Thoracic aorta (tissue), 2 donors: ENCODE measurements around the gene NFIA. TPM values are rescaled to one million over a fixed set of nuclear protein-coding genes. Genes with fewer than 3 reads are reported as not detected.
A peak's percentile ranks its signal among the peaks of the same experiment; 100 is the strongest.

Source experiments
- ATAC-seq: fragments of 150-250 bp; one replicate; pipeline ENCODE4 v1.8.0; 2017; ENCODE audit warnings: low read depth; ENCODE audit not compliant: insufficient number of reproducible peaks, low FRiP score
- DNase-seq: peaks from one replicate; pipeline ENCODE4 v3.0.0-alpha.2; 2020; ENCODE audit warnings: low spot score
- H3K27ac ChIP-seq, 2 donors: fragments of 200-600 bp; sonication (generic); 1 replicate in 1 of 2; 2 replicates in 1 of 2; pipeline ENCODE4 v1.5.1; 2016; ENCODE audit warnings: mild to moderate bottlenecking in 2 of 2, moderate library complexity in 2 of 2
- H3K27me3 ChIP-seq: fragments of 200-600 bp; sonication (generic); replicated peaks from 2 replicates; pipeline ENCODE4 v1.6.0; 2016; ENCODE audit warnings: mild to moderate bottlenecking; ENCODE audit not compliant: insufficient read depth
- H3K36me3 ChIP-seq: fragments of 200-600 bp; sonication (generic); one replicate; pipeline ENCODE4 v1.5.1; 2016
- H3K4me1 ChIP-seq, 2 donors: fragments of 200-600 bp; sonication (generic); 1 replicate in 1 of 2; 2 replicates in 1 of 2; pipeline versions ENCODE4 v1.5.1 to v1.6.0; 2016; ENCODE audit warnings: low read depth in 2 of 2, mild to moderate bottlenecking in 1 of 2; ENCODE audit not compliant: control insufficient read depth in 1 of 2
- H3K4me3 ChIP-seq: fragments of 200-600 bp; sonication (generic); 2 replicates; pipeline ENCODE4 v1.5.1; 2016; ENCODE audit warnings: mild to moderate bottlenecking
- H3K9me3 ChIP-seq: fragments of 200-600 bp; sonication (generic); 2 replicates; pipeline ENCODE4 v1.5.1; 2016
- total RNA-seq, 2 donors: library from RNA; depleted of rRNA; stranded (reverse); fragments of >200 nt; gene quantifications; one replicate each; pipeline versions ENCODE4 v1.1.0 to v1.2.3, GENCODE V29; 2016
- TF ChIP-seq, protein P1 (sequence below): fragments of 200-600 bp; sonication (generic); IDR thresholded peaks from one replicate; pipeline ENCODE4 v1.5.1; 2019; ENCODE audit warnings: antibody characterized with exemption

Gene NFIA
- total RNA-seq, 2 donors from 2014 or later, result 99.8 to 118 TPM

DNA sequence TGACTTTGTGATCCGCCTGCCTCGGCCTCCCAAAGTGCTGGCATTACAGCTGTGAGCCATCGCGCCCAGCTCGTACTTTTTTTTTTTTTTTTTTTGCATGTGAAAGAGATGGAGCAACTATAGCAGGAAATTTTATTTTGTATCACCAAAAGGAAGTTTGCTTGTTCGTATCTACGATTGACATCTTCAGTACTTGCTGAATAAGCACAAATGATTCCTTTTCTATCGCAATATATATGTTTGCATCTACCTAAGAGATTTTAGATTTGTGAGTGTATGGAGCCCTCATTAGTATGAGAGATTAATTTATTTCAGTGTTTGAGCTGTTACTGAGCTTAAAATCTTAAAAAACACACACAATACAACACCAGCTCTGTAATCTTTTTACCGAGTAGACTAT, 143.1 kb downstream of the NFIA start:
- Histone ChIP-seq H3K27me3 (no peaks in the 10 kb centered on the region), H3K4me1 (peaks cover 34 to 65% of the 10 kb centered on the region in 2 donors), H3K27ac (no peak overlapping the region), H3K9me3 (no peaks in the 10 kb centered on the region), H3K4me3 (no peak overlapping the region), H3K36me3 (no peaks in the 10 kb centered on the region)
- TF ChIP-seq, protein P1, sequence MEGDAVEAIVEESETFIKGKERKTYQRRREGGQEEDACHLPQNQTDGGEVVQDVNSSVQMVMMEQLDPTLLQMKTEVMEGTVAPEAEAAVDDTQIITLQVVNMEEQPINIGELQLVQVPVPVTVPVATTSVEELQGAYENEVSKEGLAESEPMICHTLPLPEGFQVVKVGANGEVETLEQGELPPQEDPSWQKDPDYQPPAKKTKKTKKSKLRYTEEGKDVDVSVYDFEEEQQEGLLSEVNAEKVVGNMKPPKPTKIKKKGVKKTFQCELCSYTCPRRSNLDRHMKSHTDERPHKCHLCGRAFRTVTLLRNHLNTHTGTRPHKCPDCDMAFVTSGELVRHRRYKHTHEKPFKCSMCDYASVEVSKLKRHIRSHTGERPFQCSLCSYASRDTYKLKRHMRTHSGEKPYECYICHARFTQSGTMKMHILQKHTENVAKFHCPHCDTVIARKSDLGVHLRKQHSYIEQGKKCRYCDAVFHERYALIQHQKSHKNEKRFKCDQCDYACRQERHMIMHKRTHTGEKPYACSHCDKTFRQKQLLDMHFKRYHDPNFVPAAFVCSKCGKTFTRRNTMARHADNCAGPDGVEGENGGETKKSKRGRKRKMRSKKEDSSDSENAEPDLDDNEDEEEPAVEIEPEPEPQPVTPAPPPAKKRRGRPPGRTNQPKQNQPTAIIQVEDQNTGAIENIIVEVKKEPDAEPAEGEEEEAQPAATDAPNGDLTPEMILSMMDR, result no peak
- no peak for ATAC-seq
- no peak for DNase-seq

DNA sequence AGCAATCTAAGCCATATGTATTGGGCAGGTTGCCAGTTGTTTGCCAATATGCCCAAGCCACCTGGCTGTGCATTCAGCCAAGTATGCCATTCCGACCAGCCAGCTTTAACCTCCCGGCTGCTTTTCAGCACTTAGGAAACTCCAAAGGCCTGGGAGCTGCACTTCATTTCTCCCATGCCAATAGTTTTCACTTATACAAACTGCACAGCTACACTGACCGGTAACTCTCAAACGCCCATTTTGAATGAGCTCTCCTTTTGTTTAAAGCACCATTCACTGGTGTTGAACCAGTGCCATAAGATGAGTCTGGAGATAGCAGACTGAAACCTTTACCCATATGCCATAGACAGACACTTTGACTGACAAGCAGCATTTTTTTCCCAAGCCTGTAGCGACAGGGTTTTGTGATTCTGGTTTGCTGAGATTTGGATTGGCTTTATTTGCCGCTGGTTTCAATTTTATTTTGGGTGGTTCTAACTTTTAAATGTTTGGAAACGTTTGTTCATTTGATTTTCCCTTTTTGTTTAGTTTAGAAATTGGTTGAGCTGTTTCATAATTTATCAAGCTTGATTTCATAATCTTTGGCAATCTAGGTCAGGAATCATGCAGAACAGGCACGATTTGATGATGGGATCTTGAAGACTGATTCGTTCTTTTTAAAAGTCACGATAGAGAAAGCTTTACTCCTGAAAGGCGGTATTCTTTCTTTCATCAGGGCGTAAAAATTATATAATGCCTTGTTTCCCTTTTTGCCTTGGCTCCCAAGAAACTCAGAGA, 144.6 kb downstream of the NFIA start:
- TF ChIP-seq, protein P1, result no peak
- ATAC-seq (no peak), DNase-seq (no peak)
- H3K9me3 ChIP-seq, result no peaks in the 10 kb centered on the region
- peak overlapping the region; percentile 69 for H3K4me3 ChIP-seq
- H3K27ac ChIP-seq, result peak overlapping the region; percentile 23 to 67
- H3K36me3 ChIP-seq, result no peaks in the 10 kb centered on the region
- H3K4me1 ChIP-seq, result peaks cover 39 to 66% of the 10 kb centered on the region in 2 donors
- no peaks in the 10 kb centered on the region for H3K27me3 ChIP-seq

DNA sequence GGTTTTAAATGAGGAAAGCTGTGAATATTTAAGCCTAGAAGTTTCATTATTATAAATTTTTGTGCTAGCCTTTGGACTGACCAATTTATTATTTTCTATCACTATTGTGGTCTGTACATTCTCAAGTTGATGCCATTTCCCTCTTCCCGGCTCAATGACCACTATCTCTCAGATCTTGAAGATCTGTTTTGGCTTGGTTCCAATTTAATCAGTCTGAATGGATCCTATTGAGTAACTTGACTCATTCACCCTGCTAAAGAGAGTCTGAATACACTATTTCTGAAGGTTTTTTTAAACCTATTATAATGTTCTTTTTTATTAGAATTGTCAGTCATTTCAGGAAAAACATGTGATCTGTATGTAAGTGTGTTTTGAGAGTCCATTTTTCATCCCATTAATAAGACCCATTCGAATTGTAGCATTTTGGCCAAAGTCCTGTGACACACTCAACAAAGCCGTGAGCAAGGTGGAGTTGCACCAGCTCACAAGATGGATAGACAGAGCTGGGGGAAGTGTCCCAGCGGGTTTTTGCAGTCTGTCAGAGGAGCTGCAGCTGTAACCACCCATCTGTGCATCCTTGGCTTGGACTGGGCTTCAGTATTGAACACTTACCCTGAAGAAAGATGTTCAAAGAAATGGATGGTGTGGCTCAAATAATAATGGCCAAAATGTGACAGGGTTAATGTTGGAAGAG, 145.6 kb downstream of the NFIA start:
- DNase-seq, result no peak
- Histone ChIP-seq H3K36me3 (no peaks in the 10 kb centered on the region), H3K9me3 (no peaks in the 10 kb centered on the region), H3K4me3 (no peak overlapping the region), H3K27ac (peak overlapping the region; percentile 23 to 67), H3K4me1 (peaks cover 40 to 66% of the 10 kb centered on the region in 2 donors), H3K27me3 (no peaks in the 10 kb centered on the region)
- no peak for ATAC-seq
- TF ChIP-seq, protein P1, result no peak

DNA sequence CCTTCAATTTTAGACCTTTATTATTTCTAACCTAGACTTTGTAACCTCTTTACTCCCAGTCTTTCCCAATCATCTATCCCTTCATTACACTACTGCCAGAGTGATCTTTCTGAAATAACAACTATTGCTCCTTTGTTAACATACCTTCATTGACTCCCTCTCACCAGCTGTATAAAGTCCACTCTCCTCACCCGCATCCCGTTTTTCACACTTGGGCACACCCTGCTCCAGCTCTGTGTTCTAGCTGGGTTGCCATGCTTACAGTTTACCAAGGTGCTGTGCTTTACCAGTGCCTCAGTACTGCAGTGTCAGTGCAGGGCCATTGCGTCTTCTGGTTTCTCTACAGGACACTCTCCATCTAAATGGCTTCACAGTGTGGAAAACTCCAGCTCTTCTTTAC, 148.2 kb downstream of the NFIA start:
- H3K27ac ChIP-seq, result no peak overlapping the region
- H3K4me1 ChIP-seq, result peaks cover 24 to 58% of the 10 kb centered on the region in 2 donors
- H3K9me3 ChIP-seq, result no peaks in the 10 kb centered on the region
- H3K36me3 ChIP-seq, result no peaks in the 10 kb centered on the region
- DNase-seq (no peak), ATAC-seq (no peak)
- H3K27me3 ChIP-seq, result no peaks in the 10 kb centered on the region
- TF ChIP-seq, protein P1, result no peak
- no peak overlapping the region for H3K4me3 ChIP-seq

DNA sequence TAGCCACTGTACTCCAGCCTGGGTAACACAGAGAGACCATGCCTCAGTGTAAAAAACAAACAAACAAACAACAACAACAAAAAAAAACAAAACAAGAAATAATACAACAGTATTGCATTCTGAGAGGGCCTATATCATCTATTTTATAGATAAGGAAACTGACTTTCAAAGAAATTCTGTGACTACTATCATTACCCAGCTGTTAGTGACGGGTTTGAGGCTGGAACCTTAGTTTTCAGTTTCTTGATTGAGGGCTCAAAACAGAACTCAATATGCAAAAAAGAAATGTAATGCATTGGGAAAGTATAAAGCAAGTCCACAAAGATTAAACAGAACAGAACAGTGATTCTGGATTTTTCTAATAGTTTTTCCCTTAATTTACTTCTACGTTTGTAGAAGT, 149.4 kb downstream of the NFIA start:
- Histone ChIP-seq H3K4me3 (no peak overlapping the region), H3K9me3 (no peaks in the 10 kb centered on the region), H3K27ac (no peak overlapping the region), H3K36me3 (no peaks in the 10 kb centered on the region), H3K27me3 (no peaks in the 10 kb centered on the region), H3K4me1 (peaks cover 17 to 46% of the 10 kb centered on the region in 2 donors)
- no peak for ATAC-seq
- TF ChIP-seq, protein P1, result no peak
- no peak for DNase-seq
